B cell (primary cell): ENCODE data around the gene HSP90AB1. TPM values are rescaled to one million over a fixed set of nuclear protein-coding genes. Genes with fewer than 3 reads are reported as not detected.

ENCODE experiments used
- ATAC-seq: fragments of 200-7000 bp; cut with Tn5 transposase; one replicate; pipeline ENCODE4 v1.10.0; 2021; ENCODE audit warnings: low read depth, mild to moderate bottlenecking, moderate number of reproducible peaks, moderate library complexity
- CTCF ChIA-PET: fragments of 350-600 bp; sonication (Branson Sonifier 250); formaldehyde crosslinking; loops from one replicate; lab custom pipeline; 2021; ENCODE audit warnings: antibody characterized with exemption, inconsistent platforms; lab: Charles Lee
- POLR2A ChIA-PET: fragments of 350-600 bp; sonication (Branson Sonifier 250); formaldehyde crosslinking; loops from one replicate; lab custom pipeline; 2021; ENCODE audit warnings: antibody characterized with exemption; lab: Charles Lee
- DNase-seq: peaks from one replicate; pipeline ENCODE4 v3.0.0; 2013
- H2AFZ ChIP-seq: 2 replicates; pipeline ENCODE4 v1.6.1; 2012; ENCODE audit warnings: mild to moderate bottlenecking, low read depth, low read length; ENCODE audit not compliant: insufficient read depth, poor library complexity, severe bottlenecking
- H3K27ac ChIP-seq, 2 donors: 1 replicate in 1 of 2; 2 replicates in 1 of 2; pipeline ENCODE4 v1.5.1; 2012 to 2013; ENCODE audit warnings: low read length in 2 of 2, mild to moderate bottlenecking in 2 of 2, moderate library complexity in 1 of 2
- H3K27me3 ChIP-seq, 4 experiments: fragments of 200-600 bp in 1 of 4; sonication (generic) in 1 of 4; replicated peaks in 1 of 4; 1 replicate in 2 of 4; 2 replicates in 2 of 4; pipeline versions ENCODE4 v1.6.1 to v1.7.0; 2013 to 2016; ENCODE audit warnings: low read length in 3 of 4, mild to moderate bottlenecking in 2 of 4, mixed read lengths in 1 of 4, moderate library complexity in 1 of 4; ENCODE audit not compliant: insufficient read depth in 4 of 4, control insufficient read depth in 3 of 4; ENCODE audit errors: control extremely low read depth in 1 of 4
- H3K36me3 ChIP-seq, 2 experiments: replicated peaks in 1 of 2; 1 replicate in 1 of 2; 2 replicates in 1 of 2; pipeline versions ENCODE4 v1.6.1 to v1.7.1; 2013; ENCODE audit warnings: low read length in 1 of 2; ENCODE audit not compliant: insufficient read depth in 2 of 2, control insufficient read depth in 1 of 2; ENCODE audit errors: control extremely low read depth in 1 of 2, extremely low read depth in 1 of 2
- H3K4me1 ChIP-seq, 2 donors: fragments of 200-600 bp in 1 of 2; sonication (generic) in 1 of 2; 1 replicate in 1 of 2; 2 replicates in 1 of 2; pipeline versions ENCODE4 v1.5.1 to v1.6.1; 2013 to 2017; ENCODE audit warnings: low read length in 2 of 2; ENCODE audit not compliant: control insufficient read depth in 2 of 2, insufficient read depth in 2 of 2
- H3K4me2 ChIP-seq: replicated peaks from 2 replicates; pipeline ENCODE3; 2012; ENCODE audit warnings: mild to moderate bottlenecking, low read depth, low read length; ENCODE audit not compliant: poor library complexity, severe bottlenecking
- H3K4me3 ChIP-seq, 5 experiments: fragments of 200-600 bp in 1 of 5; sonication (generic) in 1 of 5; 1 replicate in 3 of 5; 2 replicates in 2 of 5; pipeline versions ENCODE4 v1.5.1 to v1.7.0; 2011 to 2016; ENCODE audit warnings: low read length in 4 of 5, mild to moderate bottlenecking in 4 of 5, low read depth in 2 of 5, control low read depth in 1 of 5, moderate library complexity in 1 of 5; ENCODE audit not compliant: insufficient read depth in 1 of 5; ENCODE audit errors: control extremely low read depth in 1 of 5, extremely low read depth in 1 of 5
- H3K79me2 ChIP-seq: fragments of 200-600 bp; sonication (generic); one replicate; pipeline ENCODE4 v1.6.0; 2016; ENCODE audit warnings: low read length; ENCODE audit not compliant: control insufficient read depth, insufficient read depth
- H3K9ac ChIP-seq: fragments of 200-600 bp; sonication (generic); 2 replicates; pipeline ENCODE4 v1.6.1; 2017; ENCODE audit warnings: mild to moderate bottlenecking, low read length, moderate library complexity
- H3K9me3 ChIP-seq, 3 donors: one replicate each; pipeline versions ENCODE4 v1.6.1 to v1.7.1; 2013; ENCODE audit warnings: low read length in 2 of 3; ENCODE audit not compliant: control insufficient read depth in 2 of 3, insufficient read depth in 1 of 3; ENCODE audit errors: control extremely low read depth in 1 of 3
- H4K20me1 ChIP-seq: 2 replicates; pipeline ENCODE4 v1.6.0; 2012; ENCODE audit warnings: mild to moderate bottlenecking, low read length; ENCODE audit not compliant: insufficient read depth, control insufficient read depth, poor library complexity, severe bottlenecking
- H3K27ac Mint-ChIP-seq: one replicate; pipeline ENCODE4 v1.8.0; 2021; ENCODE audit warnings: mixed read lengths
- H3K27me3 Mint-ChIP-seq: one replicate; pipeline ENCODE4 v1.8.0; 2021; ENCODE audit warnings: mixed read lengths
- H3K4me1 Mint-ChIP-seq: one replicate; pipeline ENCODE4 v1.8.0; 2021; ENCODE audit warnings: mixed read lengths
- H3K4me3 Mint-ChIP-seq: one replicate; pipeline ENCODE4 v1.8.0; 2021; ENCODE audit warnings: mixed read lengths
- H3K9me3 Mint-ChIP-seq: one replicate; pipeline ENCODE4 v1.8.0; 2022; ENCODE audit warnings: mixed read lengths; ENCODE audit not compliant: insufficient read depth
- CTCF ChIP-seq: fragments of 200-600 bp; IDR thresholded peaks from one replicate; pipeline ENCODE4 v1.8.0; 2022; ENCODE audit warnings: antibody characterized with exemption, mild to moderate bottlenecking
- EZH2 ChIP-seq: IDR thresholded peaks from 2 replicates; pipeline ENCODE4 v1.6.1; 2012; ENCODE audit warnings: borderline replicate concordance, low read depth, mild to moderate bottlenecking, moderate library complexity, low read length; ENCODE audit not compliant: insufficient read depth, poor library complexity, severe bottlenecking
- WGBS: methylation state at CpG from one replicate; pipeline ENCODE4 v1.1.5; 2013; ENCODE audit warnings: missing lambda C conversion rate; ENCODE audit not compliant: insufficient coverage; 5-methylcytosine and 5-hydroxymethylcytosine counted together
- intact Hi-C: fragments of 100-400 bp; cut with micrococcal nuclease; formaldehyde crosslinking; loops from one replicate; pipeline ENCODE4 v1.10.0; 2022
- polyA plus RNA-seq: library from polyadenylated mRNA; depleted of rRNA; stranded (reverse); fragments of >200 nt; gene quantifications from 2 replicates; pipeline ENCODE4 v1.2.3, GENCODE V29; 2012
- total RNA-seq, 2 donors: library from RNA; stranded (reverse); fragments of 120-200 nt in 1 of 2; gene quantifications; 1 replicate in 1 of 2; 2 replicates in 1 of 2; pipeline versions ENCODE4 v1.2.3 to v1.2.4, GENCODE V29; 2013 to 2022

HSP90AB1 gene
- total and polyA plus RNA-seq, 2 donors (not counting 1 experiment from before 2014, with no cell fraction given), result 395 to 645 TPM

- intact Hi-C loops, result loop anchor here (5.0 kb wide), 2 partner anchors 48 to 167 kb away; partner anchors contain the start of gene CDC5L
- ATAC-seq (no peak), DNase-seq (no peak)
- Histone ChIP-seq H3K36me3 (no peaks in the 10 kb centered on the region), H3K4me3 (peak overlapping the region in 2 of 5 experiments; percentile 51 to 58), H3K4me2 (peak overlapping the region; percentile 97), H2AFZ (peak overlapping the region; percentile 87), H3K27me3 (peaks cover 0 to 2% (median 0%) of the 10 kb centered on the region in 4 experiments), H3K27ac (no peak overlapping the region), H3K4me1 (peaks cover 26 to 45% of the 10 kb centered on the region in 2 donors), H3K9me3 (no peaks in the 10 kb centered on the region), H3K79me2 (no peaks in the 10 kb centered on the region), H3K9ac (no peak overlapping the region), H4K20me1 (no peaks in the 10 kb centered on the region)
- Mint-ChIP-seq H3K27me3 (no peaks in the 10 kb centered on the region), H3K4me1 (peaks cover 41% of the 10 kb centered on the region), H3K27ac (no peak overlapping the region), H3K9me3 (no peaks in the 10 kb centered on the region), H3K4me3 (peak overlapping the region; percentile 85)
- ChIA-PET POLR2A (interaction anchor here (0.6 to 2.4 kb wide), 3 partner anchors 18 to 167 kb away, joined by 3 to 11 read pairs (median 5); partner anchors contain the start of genes CDC5L and HSP90AB1), CTCF (interaction anchor here (0.6 to 2.0 kb wide), 6 partner anchors 12 to 93 kb away, joined by 3 to 6 read pairs (median 3); partner anchors contain the start of gene AARS2)
- TF ChIP-seq CTCF (no peak), EZH2 (no peak)
- 68% methylated on average over 15 of the region's 28 CpGs for WGBS
Observed at GRCh38 chr6:44219815-44220784, 26.8 kb upstream of the HSP90AB1 start.
